WERI-Rb-1 (cell line): ENCODE results near the gene ZFYVE26.

Source experiments
- DNase-seq: peaks from one replicate; pipeline ENCODE4 v3.0.0-alpha.2; 2020
- H3K27ac ChIP-seq: fragments of 250-450 bp; sonication (Bioruptor Pico); 2 replicates; pipeline ENCODE4 v1.5.1; 2020; ENCODE audit warnings: mild to moderate bottlenecking, moderate library complexity
- H3K27me3 ChIP-seq: fragments of 250-450 bp; sonication (Bioruptor Pico); 2 replicates; pipeline ENCODE4 v1.5.1; 2021; ENCODE audit warnings: mild to moderate bottlenecking, low read depth, moderate library complexity; ENCODE audit not compliant: insufficient read depth, severe bottlenecking
- H3K36me3 ChIP-seq: fragments of 250-450 bp; sonication (Bioruptor Pico); 2 replicates; pipeline ENCODE4 v1.5.1; 2020; ENCODE audit warnings: mild to moderate bottlenecking, moderate library complexity
- H3K4me3 ChIP-seq: 2 replicates; pipeline ENCODE4 v1.5.1; 2011; ENCODE audit warnings: low read depth, mild to moderate bottlenecking, control low read depth, low read length
- H3K9me3 ChIP-seq: fragments of 250-450 bp; sonication (Bioruptor Pico); 2 replicates; pipeline ENCODE4 v1.5.1; 2021; ENCODE audit warnings: mild to moderate bottlenecking, moderate library complexity; ENCODE audit not compliant: severe bottlenecking
- TF ChIP-seq, protein P1 (sequence below): IDR thresholded peaks from 2 replicates; pipeline ENCODE4 v1.5.1; 2011; ENCODE audit warnings: low read depth, mild to moderate bottlenecking, control low read depth, inconsistent platforms, low read length

The ZFYVE26 gene

DNA sequence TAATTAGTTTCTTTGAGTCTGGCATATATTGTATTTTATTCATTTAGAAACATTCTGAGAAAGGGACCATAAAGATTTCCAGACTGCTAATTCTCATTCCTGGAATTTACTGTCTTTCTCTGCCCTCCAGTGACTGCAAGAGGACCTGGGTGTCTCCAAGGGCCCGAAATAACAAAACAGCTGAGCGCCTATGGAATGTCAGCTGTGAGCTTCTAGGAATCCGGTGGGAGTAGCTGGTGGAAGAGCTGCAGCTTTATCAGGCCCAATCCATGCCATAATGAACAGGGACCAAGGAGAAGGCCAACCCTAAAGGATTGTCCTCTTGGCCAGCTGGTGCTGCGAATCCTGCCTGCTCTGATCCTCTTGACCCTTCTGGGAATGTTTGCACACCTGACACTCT is 82.8 kb downstream of the ZFYVE26 start:
- TF ChIP-seq, protein P1, sequence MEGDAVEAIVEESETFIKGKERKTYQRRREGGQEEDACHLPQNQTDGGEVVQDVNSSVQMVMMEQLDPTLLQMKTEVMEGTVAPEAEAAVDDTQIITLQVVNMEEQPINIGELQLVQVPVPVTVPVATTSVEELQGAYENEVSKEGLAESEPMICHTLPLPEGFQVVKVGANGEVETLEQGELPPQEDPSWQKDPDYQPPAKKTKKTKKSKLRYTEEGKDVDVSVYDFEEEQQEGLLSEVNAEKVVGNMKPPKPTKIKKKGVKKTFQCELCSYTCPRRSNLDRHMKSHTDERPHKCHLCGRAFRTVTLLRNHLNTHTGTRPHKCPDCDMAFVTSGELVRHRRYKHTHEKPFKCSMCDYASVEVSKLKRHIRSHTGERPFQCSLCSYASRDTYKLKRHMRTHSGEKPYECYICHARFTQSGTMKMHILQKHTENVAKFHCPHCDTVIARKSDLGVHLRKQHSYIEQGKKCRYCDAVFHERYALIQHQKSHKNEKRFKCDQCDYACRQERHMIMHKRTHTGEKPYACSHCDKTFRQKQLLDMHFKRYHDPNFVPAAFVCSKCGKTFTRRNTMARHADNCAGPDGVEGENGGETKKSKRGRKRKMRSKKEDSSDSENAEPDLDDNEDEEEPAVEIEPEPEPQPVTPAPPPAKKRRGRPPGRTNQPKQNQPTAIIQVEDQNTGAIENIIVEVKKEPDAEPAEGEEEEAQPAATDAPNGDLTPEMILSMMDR, result no peak
- no peak for DNase-seq
- H3K4me3 ChIP-seq, result no peak overlapping the region

DNA sequence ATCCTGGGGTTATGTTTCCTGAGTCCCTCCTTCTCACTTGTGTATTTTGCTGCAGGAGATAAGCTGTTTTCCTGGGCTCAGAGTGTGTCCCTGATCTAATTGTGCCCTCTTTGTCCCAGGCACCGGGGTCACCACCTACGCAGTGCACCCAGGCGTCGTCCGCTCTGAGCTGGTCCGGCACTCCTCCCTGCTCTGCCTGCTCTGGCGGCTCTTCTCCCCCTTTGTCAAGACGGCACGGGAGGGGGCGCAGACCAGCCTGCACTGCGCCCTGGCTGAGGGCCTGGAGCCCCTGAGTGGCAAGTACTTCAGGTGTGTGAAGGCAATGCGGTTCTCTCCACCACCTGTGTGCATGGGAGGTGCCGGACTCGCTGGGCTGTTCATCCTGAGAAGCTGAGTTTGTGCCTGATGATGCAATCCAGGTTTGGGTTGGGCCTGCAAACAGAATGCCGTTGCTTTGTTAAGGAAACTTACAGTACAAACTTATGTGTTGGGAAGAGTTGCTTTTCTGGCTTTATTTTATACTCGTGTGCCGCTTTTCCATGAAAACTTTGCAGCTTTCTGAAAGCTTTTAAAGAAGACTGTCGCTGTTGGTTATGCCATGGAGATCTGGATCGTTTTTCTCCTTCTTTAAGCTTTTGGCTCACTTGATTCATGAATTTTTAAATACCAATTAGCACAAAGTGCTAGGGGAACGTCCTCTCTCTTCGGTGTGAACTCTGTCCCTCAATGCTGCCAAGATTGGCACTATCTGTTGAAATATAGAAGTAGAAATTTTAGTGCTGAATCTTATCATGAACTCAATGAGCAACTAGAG is 87.1 kb downstream of the ZFYVE26 start:
- Histone ChIP-seq H3K4me3 (no peak overlapping the region), H3K9me3 (no peaks in the 10 kb centered on the region), H3K36me3 (no peaks in the 10 kb centered on the region), H3K27ac (no peak overlapping the region), H3K27me3 (no peaks in the 10 kb centered on the region)
- TF ChIP-seq, protein P1, result no peak
- DNase-seq, result no peak

More for the DNA sequence above, 82.8 kb downstream of the ZFYVE26 start:
- Histone ChIP-seq H3K9me3 (no peaks in the 10 kb centered on the region), H3K27me3 (no peaks in the 10 kb centered on the region), H3K36me3 (no peaks in the 10 kb centered on the region), H3K27ac (no peak overlapping the region)

DNA sequence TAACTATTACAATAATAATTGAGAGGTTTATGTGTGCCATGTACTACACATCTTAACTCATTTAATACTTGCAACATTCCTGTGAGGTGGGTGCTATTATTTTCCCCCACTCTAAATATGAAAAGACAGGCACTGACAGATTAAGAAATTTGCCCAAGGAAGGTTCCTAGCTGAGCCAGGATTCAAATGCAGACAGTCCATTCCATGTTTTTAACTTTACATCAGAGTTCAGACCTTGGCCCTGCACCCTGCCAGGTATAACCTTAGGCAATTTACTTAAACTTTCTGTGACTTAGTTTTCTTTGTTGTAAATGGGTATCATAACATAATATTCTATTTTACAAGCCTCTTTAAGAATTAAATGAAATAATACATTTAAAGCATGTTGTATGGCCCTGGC is 88.1 kb downstream of the ZFYVE26 start:
- DNase-seq, result no peak
- Histone ChIP-seq H3K9me3 (no peaks in the 10 kb centered on the region), H3K4me3 (no peak overlapping the region), H3K36me3 (no peaks in the 10 kb centered on the region), H3K27me3 (no peaks in the 10 kb centered on the region), H3K27ac (no peak overlapping the region)
- TF ChIP-seq, protein P1, result no peak

DNA sequence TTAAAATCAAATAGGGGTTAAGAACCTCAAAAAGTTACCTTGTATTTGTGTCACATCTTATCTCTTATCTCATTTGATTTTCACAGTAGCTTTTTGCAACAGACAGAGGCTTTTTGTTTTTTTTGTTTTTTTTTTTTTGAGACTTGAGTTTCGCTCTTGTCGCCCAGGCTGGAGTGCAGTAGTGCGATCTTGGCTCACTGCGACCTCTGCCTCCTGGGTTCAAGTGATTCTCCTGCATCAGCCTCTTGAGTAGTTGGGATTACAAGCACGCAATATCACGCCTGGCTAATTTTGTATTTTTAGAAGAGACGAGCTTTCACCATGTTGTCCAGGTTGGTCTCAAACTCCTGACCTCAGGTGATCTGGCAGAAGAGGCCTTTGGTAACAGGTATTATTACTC is 89.0 kb downstream of the ZFYVE26 start:
- DNase-seq, result no peak
- H3K9me3 ChIP-seq, result no peaks in the 10 kb centered on the region
- H3K27me3 ChIP-seq, result no peaks in the 10 kb centered on the region
- H3K4me3 ChIP-seq, result no peak overlapping the region
- no peaks in the 10 kb centered on the region for H3K36me3 ChIP-seq
- H3K27ac ChIP-seq, result no peak overlapping the region
- TF ChIP-seq, protein P1, result no peak

DNA sequence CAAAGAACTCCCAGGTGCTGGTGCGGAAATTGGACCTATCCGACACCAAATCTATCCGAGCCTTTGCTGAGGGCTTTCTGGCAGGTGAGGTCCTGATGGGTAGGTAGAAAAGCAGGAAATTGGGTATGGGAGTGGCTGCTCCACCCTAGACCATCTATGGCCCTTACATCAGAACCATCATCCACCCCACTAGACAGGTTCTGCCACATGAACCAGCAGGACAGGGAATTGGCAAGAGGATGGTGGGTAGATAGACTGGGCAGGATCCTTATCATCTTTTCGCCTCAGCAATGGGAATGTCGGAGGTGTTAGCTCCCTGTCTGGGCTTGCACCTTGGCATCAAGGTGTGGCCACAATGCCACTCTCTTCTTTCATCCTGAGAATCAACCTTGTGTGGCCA is 91.2 kb downstream of the ZFYVE26 start:
- TF ChIP-seq, protein P1, result no peak
- H3K36me3 ChIP-seq, result no peaks in the 10 kb centered on the region
- DNase-seq, result no peak
- H3K9me3 ChIP-seq, result no peaks in the 10 kb centered on the region
- no peaks in the 10 kb centered on the region for H3K27me3 ChIP-seq
- no peak overlapping the region for H3K4me3 ChIP-seq
- H3K27ac ChIP-seq, result no peak overlapping the region

DNA sequence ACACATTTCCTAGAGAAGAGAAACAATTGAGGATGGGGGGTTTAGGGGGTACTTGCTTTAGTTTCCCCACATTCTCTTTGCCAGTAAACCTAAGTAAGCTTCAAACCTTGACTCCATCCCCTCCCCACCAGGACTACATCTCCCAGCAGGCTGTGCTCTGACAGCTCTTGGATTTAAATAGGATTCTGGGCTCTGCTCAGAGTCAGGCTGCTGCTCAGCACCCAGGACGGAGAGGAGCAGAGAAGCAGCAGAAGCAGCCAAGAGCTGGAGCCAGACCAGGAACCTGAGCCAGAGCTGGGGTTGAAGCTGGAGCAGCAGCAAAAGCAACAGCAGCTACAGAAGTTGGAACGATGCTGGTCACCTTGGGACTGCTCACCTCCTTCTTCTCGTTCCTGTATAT is 94.1 kb downstream of the ZFYVE26 start:
- TF ChIP-seq, protein P1, result no peak
- H3K9me3 ChIP-seq, result no peaks in the 10 kb centered on the region
- H3K27ac ChIP-seq, result no peak overlapping the region
- no peaks in the 10 kb centered on the region for H3K27me3 ChIP-seq
- DNase-seq, result peak; percentile 57
- H3K36me3 ChIP-seq, result no peaks in the 10 kb centered on the region
- H3K4me3 ChIP-seq, result peak overlapping the region; percentile 11
